ENCODE data around the gene LTB.
"Not testable (repeated sequence)": the region's sequence is repeated elsewhere in the genome, so short reads cannot be mapped to it uniquely, and the experiment has no call there.

GRCh38 chr6:31551371-31551770, 30.9 kb downstream of the LTB start:
- TF ChIP-seq, protein P1, sequence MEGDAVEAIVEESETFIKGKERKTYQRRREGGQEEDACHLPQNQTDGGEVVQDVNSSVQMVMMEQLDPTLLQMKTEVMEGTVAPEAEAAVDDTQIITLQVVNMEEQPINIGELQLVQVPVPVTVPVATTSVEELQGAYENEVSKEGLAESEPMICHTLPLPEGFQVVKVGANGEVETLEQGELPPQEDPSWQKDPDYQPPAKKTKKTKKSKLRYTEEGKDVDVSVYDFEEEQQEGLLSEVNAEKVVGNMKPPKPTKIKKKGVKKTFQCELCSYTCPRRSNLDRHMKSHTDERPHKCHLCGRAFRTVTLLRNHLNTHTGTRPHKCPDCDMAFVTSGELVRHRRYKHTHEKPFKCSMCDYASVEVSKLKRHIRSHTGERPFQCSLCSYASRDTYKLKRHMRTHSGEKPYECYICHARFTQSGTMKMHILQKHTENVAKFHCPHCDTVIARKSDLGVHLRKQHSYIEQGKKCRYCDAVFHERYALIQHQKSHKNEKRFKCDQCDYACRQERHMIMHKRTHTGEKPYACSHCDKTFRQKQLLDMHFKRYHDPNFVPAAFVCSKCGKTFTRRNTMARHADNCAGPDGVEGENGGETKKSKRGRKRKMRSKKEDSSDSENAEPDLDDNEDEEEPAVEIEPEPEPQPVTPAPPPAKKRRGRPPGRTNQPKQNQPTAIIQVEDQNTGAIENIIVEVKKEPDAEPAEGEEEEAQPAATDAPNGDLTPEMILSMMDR (IDR thresholded peaks at IDR 0.05; ENCODE audit: low read depth, low read length): peak; percentile 85
- not testable (repeated sequence) for TF ChIP-seq POLR2A (IDR thresholded peaks at IDR 0.05; ENCODE audit: extremely low read depth, insufficient read length)
- peak; percentile 45; the same call in 1 of the 2 replicates for TF ChIP-seq MYC (IDR thresholded peaks at IDR 0.05; ENCODE audit: low read depth, low read length)
- TF ChIP-seq, protein P2, sequence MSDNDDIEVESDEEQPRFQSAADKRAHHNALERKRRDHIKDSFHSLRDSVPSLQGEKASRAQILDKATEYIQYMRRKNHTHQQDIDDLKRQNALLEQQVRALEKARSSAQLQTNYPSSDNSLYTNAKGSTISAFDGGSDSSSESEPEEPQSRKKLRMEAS (IDR thresholded peaks at IDR 0.05; ENCODE audit: low read depth, low read length): not testable (repeated sequence)
